Mucosa of rectum (tissue), 2 donors: ENCODE results near the gene ITIH1.

ENCODE experiments used
- H3K27ac ChIP-seq, 2 donors: one replicate each; pipeline ENCODE4 v1.7.0; 2013; ENCODE audit warnings: inconsistent platforms in 2 of 2, low read depth in 2 of 2, low read length in 2 of 2
- H3K27me3 ChIP-seq, 2 donors: one replicate each; pipeline ENCODE4 v1.7.0; 2013; ENCODE audit warnings: low read length in 2 of 2; ENCODE audit not compliant: control insufficient read depth in 2 of 2, insufficient read depth in 2 of 2
- H3K36me3 ChIP-seq, 2 donors: one replicate each; pipeline ENCODE4 v1.7.0; 2013; ENCODE audit warnings: low read length in 2 of 2; ENCODE audit not compliant: control insufficient read depth in 2 of 2, insufficient read depth in 2 of 2
- H3K4me1 ChIP-seq, 2 donors: one replicate each; pipeline ENCODE4 v1.7.0; 2013; ENCODE audit warnings: low read length in 2 of 2, mild to moderate bottlenecking in 1 of 2; ENCODE audit not compliant: control insufficient read depth in 2 of 2, insufficient read depth in 2 of 2
- H3K4me3 ChIP-seq, 2 donors: one replicate each; pipeline ENCODE4 v1.7.0; 2013; ENCODE audit warnings: low read length in 2 of 2
- H3K9ac ChIP-seq, 2 donors: one replicate each; pipeline ENCODE4 v1.7.0; 2013; ENCODE audit warnings: low read length in 2 of 2, low read depth in 1 of 2, mild to moderate bottlenecking in 1 of 2
- H3K9me3 ChIP-seq, 2 donors: one replicate each; pipeline ENCODE4 v1.7.0; 2013; ENCODE audit warnings: low read length in 2 of 2; ENCODE audit not compliant: control insufficient read depth in 2 of 2
- donor health status: healthy.
- donor health status: Normal muscosa, but diverticular disease.

Gene ITIH1

GRCh38 chr3:52790337-52790736, 12.9 kb downstream of the ITIH1 start:
- no peaks in the 10 kb centered on the region for H3K27me3 ChIP-seq
- no peaks in the 10 kb centered on the region for H3K9me3 ChIP-seq
- no peaks in the 10 kb centered on the region for H3K36me3 ChIP-seq
- no peak overlapping the region for H3K27ac ChIP-seq
- H3K4me1 ChIP-seq: peaks cover 0 to 2% of the 10 kb centered on the region in 2 donors
- H3K9ac ChIP-seq: no peak overlapping the region
- H3K4me3 ChIP-seq: no peak overlapping the region

- no peaks in the 10 kb centered on the region for H3K27me3 ChIP-seq
- no peak overlapping the region for H3K9ac ChIP-seq
- H3K4me1 ChIP-seq: peaks cover 0 to 2% of the 10 kb centered on the region in 2 donors
- no peaks in the 10 kb centered on the region for H3K9me3 ChIP-seq
- no peaks in the 10 kb centered on the region for H3K36me3 ChIP-seq
- no peak overlapping the region for H3K4me3 ChIP-seq
- H3K27ac ChIP-seq: no peak overlapping the region
Observed at GRCh38 chr3:52790741-52791140, 13.3 kb downstream of the ITIH1 start.

- no peak overlapping the region for H3K27ac ChIP-seq
- H3K36me3 ChIP-seq: no peaks in the 10 kb centered on the region
- no peak overlapping the region for H3K9ac ChIP-seq
- no peaks in the 10 kb centered on the region for H3K27me3 ChIP-seq
- no peak overlapping the region for H3K4me3 ChIP-seq
- H3K4me1 ChIP-seq: peaks cover 0 to 2% of the 10 kb centered on the region in 2 donors
- no peaks in the 10 kb centered on the region for H3K9me3 ChIP-seq
Observed at GRCh38 chr3:52791366-52791765, 14.0 kb downstream of the ITIH1 start.

GRCh38 chr3:52791928-52792327, 14.5 kb downstream of the ITIH1 start:
- Histone ChIP-seq H3K36me3 (no peaks in the 10 kb centered on the region), H3K9ac (no peak overlapping the region), H3K9me3 (no peaks in the 10 kb centered on the region), H3K4me3 (no peak overlapping the region), H3K27ac (no peak overlapping the region), H3K4me1 (peaks cover 0 to 2% of the 10 kb centered on the region in 2 donors), H3K27me3 (no peaks in the 10 kb centered on the region)

GRCh38 chr3:52792413-52792812, 15.0 kb downstream of the ITIH1 start:
- H3K9ac ChIP-seq: no peak overlapping the region
- no peak overlapping the region for H3K4me3 ChIP-seq
- no peak overlapping the region for H3K27ac ChIP-seq
- H3K9me3 ChIP-seq: no peaks in the 10 kb centered on the region
- H3K27me3 ChIP-seq: no peaks in the 10 kb centered on the region
- no peaks in the 10 kb centered on the region for H3K36me3 ChIP-seq
- peaks cover 0 to 2% of the 10 kb centered on the region in 2 donors for H3K4me1 ChIP-seq

- peaks cover 0 to 2% of the 10 kb centered on the region in 2 donors for H3K4me1 ChIP-seq
- H3K9me3 ChIP-seq: no peaks in the 10 kb centered on the region
- no peak overlapping the region for H3K9ac ChIP-seq
- H3K36me3 ChIP-seq: no peaks in the 10 kb centered on the region
- no peak overlapping the region for H3K27ac ChIP-seq
- H3K4me3 ChIP-seq: no peak overlapping the region
- no peaks in the 10 kb centered on the region for H3K27me3 ChIP-seq
Observed at GRCh38 chr3:52792961-52793695, 15.7 kb downstream of the ITIH1 start.

GRCh38 chr3:52793702-52794611, 16.6 kb downstream of the ITIH1 start:
- H3K4me1 ChIP-seq: peaks cover 0 to 2% of the 10 kb centered on the region in 2 donors
- no peak overlapping the region for H3K4me3 ChIP-seq
- H3K36me3 ChIP-seq: no peaks in the 10 kb centered on the region
- H3K27me3 ChIP-seq: no peaks in the 10 kb centered on the region
- H3K9ac ChIP-seq: no peak overlapping the region
- no peak overlapping the region for H3K27ac ChIP-seq
- H3K9me3 ChIP-seq: no peaks in the 10 kb centered on the region

GRCh38 chr3:52794612-52795099, 17.3 kb downstream of the ITIH1 start, which contains the start of gene ITIH3:
Gene ITIH3, plus strand, starts transcription at chr3:52794796. Its CDS starts 8 bp downstream, at chr3:52794804.
- no peaks in the 10 kb centered on the region for H3K27me3 ChIP-seq
- H3K9ac ChIP-seq: no peak within 1 kb of the TSS
- H3K4me3 ChIP-seq: no peak within 1 kb of the TSS
- peaks cover 0 to 2% of the 10 kb centered on the region in 2 donors for H3K4me1 ChIP-seq
- H3K27ac ChIP-seq: no peak within 1 kb of the TSS
- no peaks in the 10 kb centered on the region for H3K36me3 ChIP-seq
- no peaks in the 10 kb centered on the region for H3K9me3 ChIP-seq

GRCh38 chr3:52795298-52795900, 18.0 kb downstream of the ITIH1 start:
- Histone ChIP-seq H3K4me1 (peaks cover 0 to 2% of the 10 kb centered on the region in 2 donors), H3K27me3 (no peaks in the 10 kb centered on the region), H3K4me3 (no peak overlapping the region), H3K27ac (no peak overlapping the region), H3K9ac (no peak overlapping the region), H3K9me3 (no peaks in the 10 kb centered on the region), H3K36me3 (no peaks in the 10 kb centered on the region)

GRCh38 chr3:52796411-52796810, 19.0 kb downstream of the ITIH1 start:
- Histone ChIP-seq H3K27ac (no peak overlapping the region), H3K9me3 (no peaks in the 10 kb centered on the region), H3K36me3 (no peaks in the 10 kb centered on the region), H3K9ac (no peak overlapping the region), H3K27me3 (no peaks in the 10 kb centered on the region), H3K4me3 (no peak overlapping the region), H3K4me1 (peaks cover 0 to 2% of the 10 kb centered on the region in 2 donors)
